Loucy (cell line): ENCODE results near the gene GALNT7.

Source experiments
- CTCF ChIP-seq: fragments of 200-600 bp; sonication (generic); conservative IDR thresholded peaks from 2 replicates; pipeline ENCODE4 v1.5.1; 2014; ENCODE audit warnings: mild to moderate bottlenecking, antibody characterized with exemption, low read length
- EZH2phosphoT487 ChIP-seq: fragments of 200-600 bp; IDR thresholded peaks from 2 replicates; pipeline ENCODE4 v1.6.1; 2018; ENCODE audit warnings: antibody characterized with exemption, mild to moderate bottlenecking, moderate library complexity, borderline replicate concordance

GRCh38 chr4:173343832-173344397, 175.3 kb downstream of the GALNT7 start:
- TF ChIP-seq CTCF (no peak), EZH2phosphoT487 (no peak)
